SK-N-SH treated with all-trans-retinoic acid at 6 μM for 48 hours (cell line): Measurements from ENCODE around the gene MAML3.

ENCODE experiments used
- ATAC-seq: fragments of 200-7000 bp; cut with Tn5 transposase; 3 replicates; pipeline ENCODE4 v1.9.1; 2020; ENCODE audit warnings: mild to moderate bottlenecking, moderate library complexity
- BACH2 ChIP-seq: fragments of 250-450 bp; sonication (Bioruptor Pico); IDR thresholded peaks from 2 replicates; pipeline ENCODE4 v1.9.0; 2021; ENCODE audit warnings: mild to moderate bottlenecking, borderline replicate concordance
- ESRRG ChIP-seq: fragments of 250-450 bp; sonication (Bioruptor Pico); IDR thresholded peaks from 2 replicates; pipeline ENCODE4 v1.6.1; 2021; ENCODE audit warnings: mild to moderate bottlenecking
- ISL1 ChIP-seq: fragments of 250-450 bp; sonication (Bioruptor Pico); IDR thresholded peaks from 2 replicates; pipeline ENCODE4 v2.1.2; 2022; ENCODE audit warnings: mild to moderate bottlenecking, moderate library complexity
- OSR1 ChIP-seq: fragments of 250-450 bp; sonication (Bioruptor Pico); IDR thresholded peaks from 2 replicates; pipeline ENCODE4 v1.8.0; 2022; ENCODE audit warnings: moderate library complexity, mild to moderate bottlenecking, inconsistent platforms
- PPARA ChIP-seq: fragments of 250-450 bp; sonication (Bioruptor Pico); IDR thresholded peaks from 2 replicates; pipeline ENCODE4 v1.5.0; 2020; ENCODE audit warnings: mild to moderate bottlenecking, borderline replicate concordance
- RARB ChIP-seq: fragments of 250-450 bp; sonication (Bioruptor Pico); IDR thresholded peaks from 2 replicates; pipeline ENCODE4 v1.8.0; 2021; ENCODE audit warnings: mild to moderate bottlenecking, moderate library complexity
- SNAI2 ChIP-seq: fragments of 250-450 bp; sonication (Bioruptor Pico); IDR thresholded peaks from 2 replicates; pipeline ENCODE4 v1.5.0; 2020; ENCODE audit warnings: mild to moderate bottlenecking, moderate library complexity
- TCF4 ChIP-seq: fragments of 250-450 bp; sonication (Bioruptor Pico); IDR thresholded peaks from 2 replicates; pipeline ENCODE4 v1.8.0; 2021; ENCODE audit warnings: mild to moderate bottlenecking, moderate library complexity, borderline replicate concordance
- TOX ChIP-seq: fragments of 250-450 bp; sonication (Bioruptor Pico); IDR thresholded peaks from 2 replicates; pipeline ENCODE4 v1.8.0; 2021; ENCODE audit warnings: mild to moderate bottlenecking, moderate library complexity, borderline replicate concordance
- ZC3H10 ChIP-seq: fragments of 250-450 bp; sonication (Bioruptor Pico); IDR thresholded peaks from 2 replicates; pipeline ENCODE4 v1.5.1; 2021; ENCODE audit warnings: mild to moderate bottlenecking, moderate library complexity
- ZFP3 ChIP-seq: fragments of 250-450 bp; sonication (Bioruptor Pico); IDR thresholded peaks from 2 replicates; pipeline ENCODE4 v1.5.0; 2020; ENCODE audit warnings: mild to moderate bottlenecking, moderate library complexity
- ZNF70 ChIP-seq: fragments of 450-650 bp; formaldehyde crosslinking; IDR thresholded peaks from 2 replicates; pipeline ENCODE4 v1.5.0; 2020; ENCODE audit warnings: mild to moderate bottlenecking, moderate library complexity
- ZNF8 ChIP-seq: fragments of 450-650 bp; formaldehyde crosslinking; IDR thresholded peaks from 2 replicates; pipeline ENCODE4 v1.5.0; 2020; ENCODE audit warnings: mild to moderate bottlenecking, moderate library complexity
- TF ChIP-seq, protein P1 (sequence below): fragments of 250-450 bp; sonication (Bioruptor Pico); IDR thresholded peaks from 2 replicates; pipeline ENCODE4 v1.5.0; 2020; ENCODE audit warnings: mild to moderate bottlenecking, moderate library complexity
- TF ChIP-seq, protein P2 (sequence below): fragments of 250-450 bp; sonication (Bioruptor Pico); IDR thresholded peaks from 2 replicates; pipeline ENCODE4 v1.5.1; 2021; ENCODE audit warnings: mild to moderate bottlenecking, moderate library complexity
- TF ChIP-seq, protein P3 (sequence below): fragments of 250-450 bp; sonication (Bioruptor Pico); IDR thresholded peaks from 2 replicates; pipeline ENCODE4 v1.5.1; 2020; ENCODE audit warnings: low read depth, mild to moderate bottlenecking, moderate library complexity
- TF ChIP-seq, protein P4 (sequence below): fragments of 250-450 bp; sonication (Bioruptor Pico); IDR thresholded peaks from 2 replicates; pipeline ENCODE4 v1.8.0; 2020; ENCODE audit warnings: mild to moderate bottlenecking, moderate library complexity, borderline replicate concordance

MAML3 gene

DNA sequence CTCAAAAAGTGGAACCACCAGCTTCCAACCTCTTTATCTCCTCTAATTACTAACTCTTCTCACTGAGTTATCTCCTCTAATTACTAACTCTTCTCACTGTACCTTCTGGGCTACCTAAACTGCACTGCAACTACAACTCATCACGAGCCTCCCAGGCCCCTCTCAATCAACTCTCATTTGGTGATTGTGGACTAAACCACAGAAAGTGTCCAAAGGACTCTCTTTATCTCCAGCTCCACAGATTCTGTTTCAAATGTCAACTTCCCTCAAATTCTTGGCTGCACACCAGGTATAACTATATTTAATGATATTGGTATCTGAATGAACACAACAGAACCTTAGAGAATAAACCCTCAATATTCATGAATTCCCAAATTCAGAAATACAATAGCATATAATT is 182.9 kb downstream of the MAML3 start (continued):
- TF ChIP-seq, protein P1, sequence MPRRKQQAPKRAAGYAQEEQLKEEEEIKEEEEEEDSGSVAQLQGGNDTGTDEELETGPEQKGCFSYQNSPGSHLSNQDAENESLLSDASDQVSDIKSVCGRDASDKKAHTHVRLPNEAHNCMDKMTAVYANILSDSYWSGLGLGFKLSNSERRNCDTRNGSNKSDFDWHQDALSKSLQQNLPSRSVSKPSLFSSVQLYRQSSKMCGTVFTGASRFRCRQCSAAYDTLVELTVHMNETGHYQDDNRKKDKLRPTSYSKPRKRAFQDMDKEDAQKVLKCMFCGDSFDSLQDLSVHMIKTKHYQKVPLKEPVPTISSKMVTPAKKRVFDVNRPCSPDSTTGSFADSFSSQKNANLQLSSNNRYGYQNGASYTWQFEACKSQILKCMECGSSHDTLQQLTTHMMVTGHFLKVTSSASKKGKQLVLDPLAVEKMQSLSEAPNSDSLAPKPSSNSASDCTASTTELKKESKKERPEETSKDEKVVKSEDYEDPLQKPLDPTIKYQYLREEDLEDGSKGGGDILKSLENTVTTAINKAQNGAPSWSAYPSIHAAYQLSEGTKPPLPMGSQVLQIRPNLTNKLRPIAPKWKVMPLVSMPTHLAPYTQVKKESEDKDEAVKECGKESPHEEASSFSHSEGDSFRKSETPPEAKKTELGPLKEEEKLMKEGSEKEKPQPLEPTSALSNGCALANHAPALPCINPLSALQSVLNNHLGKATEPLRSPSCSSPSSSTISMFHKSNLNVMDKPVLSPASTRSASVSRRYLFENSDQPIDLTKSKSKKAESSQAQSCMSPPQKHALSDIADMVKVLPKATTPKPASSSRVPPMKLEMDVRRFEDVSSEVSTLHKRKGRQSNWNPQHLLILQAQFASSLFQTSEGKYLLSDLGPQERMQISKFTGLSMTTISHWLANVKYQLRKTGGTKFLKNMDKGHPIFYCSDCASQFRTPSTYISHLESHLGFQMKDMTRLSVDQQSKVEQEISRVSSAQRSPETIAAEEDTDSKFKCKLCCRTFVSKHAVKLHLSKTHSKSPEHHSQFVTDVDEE (CRISPR knock-in tag), result no peak
- TF ChIP-seq ZNF70 (CRISPR knock-in tag) (no peak), ZNF8 (no peak)
- TF ChIP-seq, protein P2, sequence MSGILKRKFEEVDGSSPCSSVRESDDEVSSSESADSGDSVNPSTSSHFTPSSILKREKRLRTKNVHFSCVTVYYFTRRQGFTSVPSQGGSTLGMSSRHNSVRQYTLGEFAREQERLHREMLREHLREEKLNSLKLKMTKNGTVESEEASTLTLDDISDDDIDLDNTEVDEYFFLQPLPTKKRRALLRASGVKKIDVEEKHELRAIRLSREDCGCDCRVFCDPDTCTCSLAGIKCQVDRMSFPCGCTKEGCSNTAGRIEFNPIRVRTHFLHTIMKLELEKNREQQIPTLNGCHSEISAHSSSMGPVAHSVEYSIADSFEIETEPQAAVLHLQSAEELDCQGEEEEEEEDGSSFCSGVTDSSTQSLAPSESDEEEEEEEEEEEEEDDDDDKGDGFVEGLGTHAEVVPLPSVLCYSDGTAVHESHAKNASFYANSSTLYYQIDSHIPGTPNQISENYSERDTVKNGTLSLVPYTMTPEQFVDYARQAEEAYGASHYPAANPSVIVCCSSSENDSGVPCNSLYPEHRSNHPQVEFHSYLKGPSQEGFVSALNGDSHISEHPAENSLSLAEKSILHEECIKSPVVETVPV (CRISPR knock-in tag), result no peak
- TF ChIP-seq, all 23 proteins: peak for 0

DNA sequence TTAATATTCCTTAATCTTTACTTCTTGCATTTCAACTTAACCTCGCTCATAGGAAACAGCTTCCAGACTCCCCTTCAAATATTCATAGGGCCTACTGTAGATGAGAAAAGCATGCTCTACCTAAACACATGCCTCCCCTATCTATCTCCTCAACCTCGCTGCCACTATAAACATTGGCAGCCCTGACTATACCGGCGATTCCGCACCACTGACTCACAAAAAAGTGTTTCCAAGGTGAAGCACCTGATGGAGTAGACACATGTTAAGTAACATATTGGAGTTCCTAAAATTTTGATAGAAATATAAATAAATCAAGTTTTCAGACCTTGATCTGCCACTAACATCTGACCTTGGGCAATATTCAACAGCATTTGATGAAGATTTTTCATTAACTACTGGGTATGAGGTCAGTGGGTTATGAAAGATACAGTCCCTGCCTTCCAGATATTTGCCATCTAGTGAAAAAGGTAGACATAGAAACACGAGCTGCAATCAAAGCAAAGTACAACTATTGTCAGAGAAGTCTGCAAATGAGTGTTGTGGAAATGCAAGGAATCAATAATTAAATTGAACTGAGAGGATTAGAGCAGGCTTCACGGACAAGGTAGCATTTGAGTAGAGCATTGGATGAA is 184.2 kb downstream of the MAML3 start:
- TF ChIP-seq ZNF70 (CRISPR knock-in tag), result no peak
- no peak for TF ChIP-seq ZC3H10 (CRISPR knock-in tag)
- TF ChIP-seq SNAI2 (CRISPR knock-in tag), result no peak
- no peak for ATAC-seq

DNA sequence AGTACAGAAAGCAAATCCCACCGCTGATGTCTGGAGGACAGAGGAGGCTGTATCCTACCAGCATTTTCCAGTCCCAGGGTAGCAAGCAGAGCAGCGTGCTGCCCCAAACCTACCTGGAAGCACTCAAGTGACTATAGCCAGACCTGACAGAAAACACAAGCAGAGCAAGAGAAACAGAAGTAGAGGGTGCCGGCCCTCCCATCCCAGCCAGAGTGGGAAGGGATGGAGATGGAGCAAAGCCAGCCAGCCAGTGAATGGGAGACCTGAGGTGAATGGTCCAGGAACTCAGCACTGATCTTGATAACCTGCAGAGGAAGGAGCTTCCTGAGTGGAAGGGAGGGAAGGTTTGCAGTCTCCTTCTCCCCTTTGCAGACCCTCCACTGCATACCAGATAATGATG is 185.2 kb downstream of the MAML3 start:
- ATAC-seq, result no peak
- TF ChIP-seq, protein P1 (CRISPR knock-in tag), result no peak
- TF ChIP-seq, protein P3, sequence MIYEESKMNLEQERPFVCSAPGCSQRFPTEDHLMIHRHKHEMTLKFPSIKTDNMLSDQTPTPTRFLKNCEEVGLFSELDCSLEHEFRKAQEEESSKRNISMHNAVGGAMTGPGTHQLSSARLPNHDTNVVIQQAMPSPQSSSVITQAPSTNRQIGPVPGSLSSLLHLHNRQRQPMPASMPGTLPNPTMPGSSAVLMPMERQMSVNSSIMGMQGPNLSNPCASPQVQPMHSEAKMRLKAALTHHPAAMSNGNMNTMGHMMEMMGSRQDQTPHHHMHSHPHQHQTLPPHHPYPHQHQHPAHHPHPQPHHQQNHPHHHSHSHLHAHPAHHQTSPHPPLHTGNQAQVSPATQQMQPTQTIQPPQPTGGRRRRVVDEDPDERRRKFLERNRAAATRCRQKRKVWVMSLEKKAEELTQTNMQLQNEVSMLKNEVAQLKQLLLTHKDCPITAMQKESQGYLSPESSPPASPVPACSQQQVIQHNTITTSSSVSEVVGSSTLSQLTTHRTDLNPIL (CRISPR knock-in tag), result no peak
- no peak for TF ChIP-seq RARB (CRISPR knock-in tag)
- no peak for TF ChIP-seq ESRRG
- TF ChIP-seq, protein P4, sequence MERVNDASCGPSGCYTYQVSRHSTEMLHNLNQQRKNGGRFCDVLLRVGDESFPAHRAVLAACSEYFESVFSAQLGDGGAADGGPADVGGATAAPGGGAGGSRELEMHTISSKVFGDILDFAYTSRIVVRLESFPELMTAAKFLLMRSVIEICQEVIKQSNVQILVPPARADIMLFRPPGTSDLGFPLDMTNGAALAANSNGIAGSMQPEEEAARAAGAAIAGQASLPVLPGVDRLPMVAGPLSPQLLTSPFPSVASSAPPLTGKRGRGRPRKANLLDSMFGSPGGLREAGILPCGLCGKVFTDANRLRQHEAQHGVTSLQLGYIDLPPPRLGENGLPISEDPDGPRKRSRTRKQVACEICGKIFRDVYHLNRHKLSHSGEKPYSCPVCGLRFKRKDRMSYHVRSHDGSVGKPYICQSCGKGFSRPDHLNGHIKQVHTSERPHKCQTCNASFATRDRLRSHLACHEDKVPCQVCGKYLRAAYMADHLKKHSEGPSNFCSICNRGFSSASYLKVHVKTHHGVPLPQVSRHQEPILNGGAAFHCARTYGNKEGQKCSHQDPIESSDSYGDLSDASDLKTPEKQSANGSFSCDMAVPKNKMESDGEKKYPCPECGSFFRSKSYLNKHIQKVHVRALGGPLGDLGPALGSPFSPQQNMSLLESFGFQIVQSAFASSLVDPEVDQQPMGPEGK, result no peak
- no peak for TF ChIP-seq TOX (CRISPR knock-in tag)
- no peak for TF ChIP-seq BACH2
- TF ChIP-seq OSR1, result no peak
- no peak for TF ChIP-seq ISL1 (CRISPR knock-in tag)
- TF ChIP-seq, protein P2 (CRISPR knock-in tag), result no peak
- no peak for TF ChIP-seq PPARA (CRISPR knock-in tag)
- TF ChIP-seq ZFP3, result no peak
- TF ChIP-seq ZC3H10 (CRISPR knock-in tag), result no peak
- TF ChIP-seq TCF4 (CRISPR knock-in tag), result no peak
